Hematopoietic multipotent progenitor cell treated with erythropoietin and hydrocortisone succinate and interleukin-3 and kit ligand, for 6 days (in vitro differentiated cells): ENCODE measurements around the gene MNS1.
"Not testable (repeated sequence)": the region's sequence is repeated elsewhere in the genome, so short reads cannot be mapped to it uniquely, and the experiment has no call there.

Experiments used
- DNase-seq: peaks from one replicate; pipeline ENCODE4 v3.0.0-alpha.2; 2015

MNS1 gene

GRCh38 chr15:56464893-56465520 lies at the start of gene MNS1:
Gene MNS1, minus strand, starts transcription at chr15:56465137. Its CDS starts 165 bp downstream, at chr15:56464972.
- DNase-seq = peak; percentile 99

- DNase-seq = peak; percentile 88
These were observed 31.7 kb upstream of the MNS1 start for GRCh38 chr15:56496635-56497034.

- DNase-seq = no peak
These were observed 30.6 kb upstream of the MNS1 start for GRCh38 chr15:56495533-56495932.

GRCh38 chr15:56495053-56495452 lies 30.1 kb upstream of the MNS1 start:
- DNase-seq = no peak

- peak; percentile 84 for DNase-seq
These were observed 28.0 kb upstream of the MNS1 start for GRCh38 chr15:56492791-56493555.

GRCh38 chr15:56492236-56492635 lies 27.3 kb upstream of the MNS1 start:
- DNase-seq = no peak

GRCh38 chr15:56491110-56491722 lies 26.3 kb upstream of the MNS1 start:
- DNase-seq = peak; percentile 89

GRCh38 chr15:56490461-56490860 lies 25.5 kb upstream of the MNS1 start:
- no peak for DNase-seq

GRCh38 chr15:56486206-56486605 lies 21.3 kb upstream of the MNS1 start:
- DNase-seq = not testable (repeated sequence)

GRCh38 chr15:56485426-56485825 lies 20.5 kb upstream of the MNS1 start:
- DNase-seq = not testable (repeated sequence)

- DNase-seq = no peak
These were observed 19.4 kb upstream of the MNS1 start for GRCh38 chr15:56484287-56484686.

- no peak for DNase-seq
These were observed 10.4 kb upstream of the MNS1 start for GRCh38 chr15:56475351-56475750.

- no peak for DNase-seq
These were observed 8.1 kb upstream of the MNS1 start for GRCh38 chr15:56473017-56473416.

GRCh38 chr15:56472278-56472677 lies 7.3 kb upstream of the MNS1 start:
- no peak for DNase-seq

GRCh38 chr15:56471440-56472069 lies 6.6 kb upstream of the MNS1 start:
- DNase-seq = no peak

- DNase-seq = peak; percentile 50
These were observed 4.5 kb upstream of the MNS1 start for GRCh38 chr15:56469483-56469882.

- DNase-seq = peak; percentile 80
These were observed 3.5 kb upstream of the MNS1 start for GRCh38 chr15:56468401-56468800.

- no peak for DNase-seq
These were observed 2.7 kb upstream of the MNS1 start for GRCh38 chr15:56467616-56468015.

- no peak for DNase-seq
These were observed 4.0 kb downstream of the MNS1 start for GRCh38 chr15:56460947-56461346.

- peak; percentile 7 for DNase-seq
These were observed 4.9 kb downstream of the MNS1 start for GRCh38 chr15:56460071-56460470.

GRCh38 chr15:56459096-56459495 lies 5.8 kb downstream of the MNS1 start:
- DNase-seq = no peak

- no peak for DNase-seq
These were observed 8.7 kb downstream of the MNS1 start for GRCh38 chr15:56456229-56456628.

- DNase-seq = no peak
These were observed 10.1 kb downstream of the MNS1 start for GRCh38 chr15:56454836-56455235.

GRCh38 chr15:56445746-56446145 lies 19.2 kb downstream of the MNS1 start:
- no peak for DNase-seq
